DOHH2 (cell line): ENCODE measurements around the gene SCOC.
"Not testable (repeated sequence)": the region's sequence is repeated elsewhere in the genome, so short reads cannot be mapped to it uniquely, and the experiment has no call there.

Experiments used
- H3F3A ChIP-seq: fragments of 200-600 bp; sonication (generic), shearing (Covaris generic); 2 replicates; pipeline ENCODE4 v1.6.0; 2016; ENCODE audit warnings: antibody characterized with exemption, mild to moderate bottlenecking; ENCODE audit not compliant: control insufficient read depth, insufficient read depth
- H3K27ac ChIP-seq: fragments of 200-600 bp; sonication (generic); 2 replicates; pipeline ENCODE4 v1.5.1; 2014; ENCODE audit warnings: low read depth, mild to moderate bottlenecking, low read length, moderate library complexity
- H3K27me3 ChIP-seq: fragments of 200-600 bp; sonication (generic); 2 replicates; pipeline ENCODE4 v1.6.1; 2014; ENCODE audit warnings: mild to moderate bottlenecking, low read length, mixed read lengths; ENCODE audit not compliant: control insufficient read depth
- H3K36me3 ChIP-seq: fragments of 200-600 bp; sonication (generic); 2 replicates; pipeline ENCODE4 v1.6.1; 2014; ENCODE audit warnings: mild to moderate bottlenecking, low read length, moderate library complexity, mixed read lengths; ENCODE audit not compliant: control insufficient read depth
- H3K4me1 ChIP-seq: fragments of 200-600 bp; sonication (generic); 2 replicates; pipeline ENCODE4 v1.6.1; 2014; ENCODE audit warnings: mild to moderate bottlenecking, low read length, mixed read lengths; ENCODE audit not compliant: control insufficient read depth
- H3K4me2 ChIP-seq: fragments of 200-600 bp; sonication (generic); 2 replicates; pipeline ENCODE4 v1.6.0; 2014; ENCODE audit warnings: mild to moderate bottlenecking, low read length, moderate library complexity
- H3K4me3 ChIP-seq: fragments of 200-600 bp; sonication (generic); 2 replicates; pipeline ENCODE4 v1.5.1; 2014; ENCODE audit warnings: mild to moderate bottlenecking, low read length, mixed read lengths
- H3K79me2 ChIP-seq: fragments of 200-600 bp; sonication (generic); 2 replicates; pipeline ENCODE4 v1.6.1; 2014; ENCODE audit warnings: mild to moderate bottlenecking, low read length, mixed read lengths; ENCODE audit not compliant: control insufficient read depth
- H3K9me2 ChIP-seq: fragments of 200-600 bp; sonication (generic); replicated peaks from 2 replicates; pipeline ENCODE4 v1.6.1; 2014; ENCODE audit warnings: mild to moderate bottlenecking, low read length, mixed read lengths; ENCODE audit not compliant: control insufficient read depth
- H3K9me3 ChIP-seq: fragments of 200-600 bp; sonication (generic); 2 replicates; pipeline ENCODE4 v1.6.1; 2014; ENCODE audit warnings: antibody characterized with exemption, low read length, mixed read lengths; ENCODE audit not compliant: control insufficient read depth, insufficient read depth
- H4K20me1 ChIP-seq: fragments of 200-600 bp; sonication (generic); 2 replicates; pipeline ENCODE4 v1.6.0; 2014; ENCODE audit warnings: low read depth, mild to moderate bottlenecking, antibody characterized with exemption, low read length, moderate library complexity; ENCODE audit not compliant: control insufficient read depth, insufficient read depth
- CTCF ChIP-seq: fragments of 200-600 bp; sonication (generic); IDR thresholded peaks from one replicate; pipeline ENCODE4 v1.5.1; 2014; ENCODE audit warnings: antibody characterized with exemption, mild to moderate bottlenecking, low read depth, low read length; ENCODE audit not compliant: poor library complexity, severe bottlenecking
- EZH2phosphoT487 ChIP-seq: fragments of 200-600 bp; sonication (generic); IDR thresholded peaks from 2 replicates; pipeline ENCODE4 v1.6.1; 2017; ENCODE audit warnings: borderline replicate concordance, mild to moderate bottlenecking, antibody characterized with exemption, low read length, moderate library complexity, mixed read lengths

The SCOC gene

DNA sequence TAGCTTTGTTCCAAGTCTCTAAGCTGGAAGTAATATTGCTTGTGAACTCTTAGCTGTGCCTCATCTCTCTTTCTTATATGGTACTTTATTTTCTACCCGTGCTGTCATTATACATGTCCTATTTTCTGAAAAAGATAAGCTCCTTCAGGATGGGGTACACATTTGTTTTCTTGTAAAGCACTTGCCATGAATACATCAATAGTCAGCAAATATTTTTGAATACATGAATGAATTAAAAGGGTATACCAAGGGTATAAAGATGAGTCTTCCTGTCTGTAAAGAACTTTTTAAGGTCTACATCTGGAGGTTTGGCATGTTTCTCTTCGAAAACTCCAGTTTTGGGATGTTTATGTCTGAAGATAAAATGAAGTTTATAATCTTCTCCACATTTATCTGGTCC lies 26.7 kb downstream of the SCOC start:
- Histone ChIP-seq H3K27ac (no peak overlapping the region), H3K4me1 (no peaks in the 10 kb centered on the region), H3K4me2 (no peak overlapping the region), H3K9me3 (no peaks in the 10 kb centered on the region), H3F3A (no peaks in the 10 kb centered on the region), H4K20me1 (no peaks in the 10 kb centered on the region), H3K79me2 (no peaks in the 10 kb centered on the region), H3K4me3 (no peak overlapping the region), H3K36me3 (no peaks in the 10 kb centered on the region), H3K27me3 (no peaks in the 10 kb centered on the region), H3K9me2 (no peaks in the 10 kb centered on the region)
- TF ChIP-seq EZH2phosphoT487, result no peak
- TF ChIP-seq CTCF, result no peak

DNA sequence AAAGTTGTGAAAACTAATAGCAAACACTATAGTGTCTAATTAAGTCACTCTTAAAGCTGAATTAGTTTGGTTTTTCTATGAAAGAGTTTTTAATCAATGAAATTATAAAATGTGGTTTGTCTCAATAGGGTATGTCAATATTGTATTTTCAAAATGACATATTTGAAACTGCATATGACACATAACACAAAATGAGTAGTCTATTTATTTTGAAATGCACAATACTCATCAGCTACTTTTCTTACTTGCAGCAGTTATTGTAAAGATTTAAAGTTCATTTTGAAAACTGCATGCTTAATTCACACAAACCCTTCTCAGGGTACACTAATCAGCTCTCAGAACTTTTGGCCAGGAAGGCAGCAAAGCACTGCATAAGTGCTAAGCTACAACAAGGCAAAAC lies 32.8 kb downstream of the SCOC start:
- Histone ChIP-seq H3K27ac (no peak overlapping the region), H3K4me2 (no peak overlapping the region), H3F3A (no peaks in the 10 kb centered on the region), H4K20me1 (no peaks in the 10 kb centered on the region), H3K9me3 (no peaks in the 10 kb centered on the region), H3K79me2 (no peaks in the 10 kb centered on the region), H3K4me1 (no peaks in the 10 kb centered on the region), H3K27me3 (no peaks in the 10 kb centered on the region), H3K36me3 (no peaks in the 10 kb centered on the region), H3K4me3 (no peak overlapping the region), H3K9me2 (no peaks in the 10 kb centered on the region)
- TF ChIP-seq EZH2phosphoT487, result no peak
- TF ChIP-seq CTCF, result no peak

DNA sequence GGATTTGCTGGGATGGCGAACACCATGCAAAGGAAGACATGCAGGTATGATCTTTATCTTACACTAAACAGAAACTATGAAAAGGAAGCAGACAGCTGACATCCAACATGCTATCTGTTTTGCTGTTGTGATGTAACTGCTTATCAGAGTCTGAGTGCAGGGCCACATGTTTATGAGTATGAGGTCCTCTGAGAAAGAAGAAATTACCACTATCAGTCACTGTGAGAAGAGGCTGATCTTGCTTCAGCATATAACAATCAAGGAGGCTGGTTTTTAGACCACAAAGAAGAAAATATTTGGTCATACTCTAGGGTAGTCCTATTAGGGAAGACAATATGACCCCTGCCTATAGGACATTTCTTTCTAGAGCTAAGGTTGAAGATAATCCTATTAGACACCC lies 35.5 kb downstream of the SCOC start:
- no peaks in the 10 kb centered on the region for H3K9me3 ChIP-seq
- H3K27ac ChIP-seq, result no peak overlapping the region
- H3K4me1 ChIP-seq, result no peaks in the 10 kb centered on the region
- no peaks in the 10 kb centered on the region for H3K36me3 ChIP-seq
- no peak overlapping the region for H3K4me2 ChIP-seq
- no peaks in the 10 kb centered on the region for H3K27me3 ChIP-seq
- no peak overlapping the region for H3K4me3 ChIP-seq
- H3F3A ChIP-seq, result no peaks in the 10 kb centered on the region
- no peaks in the 10 kb centered on the region for H3K79me2 ChIP-seq
- H3K9me2 ChIP-seq, result no peaks in the 10 kb centered on the region
- TF ChIP-seq EZH2phosphoT487, result no peak
- TF ChIP-seq CTCF, result no peak
- no peaks in the 10 kb centered on the region for H4K20me1 ChIP-seq

DNA sequence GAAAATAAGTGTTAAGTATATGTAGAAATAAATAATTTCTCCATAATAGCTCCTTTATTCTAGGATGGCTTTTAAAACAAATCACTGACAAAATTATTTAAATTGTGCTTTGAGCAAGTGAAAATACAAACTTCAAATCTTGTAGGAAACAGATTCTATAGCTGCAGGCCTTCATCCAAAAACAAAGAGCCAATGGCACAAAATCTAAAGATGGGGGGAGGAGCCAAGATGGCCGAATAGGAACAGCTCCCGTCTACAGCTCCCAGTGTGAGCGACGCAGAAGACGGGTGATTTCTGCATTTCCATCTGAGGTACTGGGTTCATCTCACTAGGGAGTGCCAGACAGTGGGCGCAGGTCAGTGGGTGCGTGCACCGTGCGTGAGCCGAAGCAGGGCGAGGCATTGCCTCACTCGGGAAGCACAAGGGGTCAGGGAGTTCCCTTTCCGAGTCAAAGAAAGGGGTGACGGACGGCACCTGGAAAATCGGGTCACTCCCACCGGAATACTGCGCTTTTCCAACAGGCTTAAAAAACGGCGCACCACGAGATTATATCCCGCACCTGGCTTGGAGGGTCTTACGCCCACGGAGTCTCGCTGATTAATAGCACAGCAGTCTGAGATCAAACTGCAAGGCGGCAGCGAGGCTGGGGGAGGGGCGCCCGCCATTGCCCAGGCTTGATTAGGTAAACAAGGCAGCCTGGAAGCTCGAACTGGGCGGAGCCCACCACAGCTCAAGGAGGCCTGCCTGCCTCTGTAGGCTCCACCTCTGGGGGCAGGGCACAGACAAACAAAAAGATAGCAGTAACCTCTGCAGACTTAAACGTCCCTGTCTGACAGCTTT lies 39.9 kb downstream of the SCOC start:
- H3K79me2 ChIP-seq, H3K9me3 ChIP-seq, H3K36me3 ChIP-seq, H3K4me2 ChIP-seq, H3K27ac ChIP-seq, H3K4me1 ChIP-seq, H4K20me1 ChIP-seq, H3K9me2 ChIP-seq, H3K27me3 ChIP-seq, H3F3A ChIP-seq, H3K4me3 ChIP-seq: not testable (repeated sequence)
